Body of pancreas (tissue), 4 donors: ENCODE data around the gene UBXN10.

Experiments used
- POLR2A ChIP-seq, 3 donors: fragments of 450-650 bp; IDR thresholded peaks; one replicate each; pipeline ENCODE4 v1.6.1; 2016; ENCODE audit warnings: antibody characterized with exemption in 3 of 3, mild to moderate bottlenecking in 2 of 3
- TF ChIP-seq, protein P1 (sequence below), 7 experiments: fragments of 450-650 bp in 4 of 7; fragments of 200-600 bp in 3 of 7; sonication (generic) in 3 of 7; IDR thresholded peaks; one replicate each; pipeline ENCODE4 v1.5.1; 2016 to 2019; ENCODE audit warnings: antibody characterized with exemption in 7 of 7

DNA sequence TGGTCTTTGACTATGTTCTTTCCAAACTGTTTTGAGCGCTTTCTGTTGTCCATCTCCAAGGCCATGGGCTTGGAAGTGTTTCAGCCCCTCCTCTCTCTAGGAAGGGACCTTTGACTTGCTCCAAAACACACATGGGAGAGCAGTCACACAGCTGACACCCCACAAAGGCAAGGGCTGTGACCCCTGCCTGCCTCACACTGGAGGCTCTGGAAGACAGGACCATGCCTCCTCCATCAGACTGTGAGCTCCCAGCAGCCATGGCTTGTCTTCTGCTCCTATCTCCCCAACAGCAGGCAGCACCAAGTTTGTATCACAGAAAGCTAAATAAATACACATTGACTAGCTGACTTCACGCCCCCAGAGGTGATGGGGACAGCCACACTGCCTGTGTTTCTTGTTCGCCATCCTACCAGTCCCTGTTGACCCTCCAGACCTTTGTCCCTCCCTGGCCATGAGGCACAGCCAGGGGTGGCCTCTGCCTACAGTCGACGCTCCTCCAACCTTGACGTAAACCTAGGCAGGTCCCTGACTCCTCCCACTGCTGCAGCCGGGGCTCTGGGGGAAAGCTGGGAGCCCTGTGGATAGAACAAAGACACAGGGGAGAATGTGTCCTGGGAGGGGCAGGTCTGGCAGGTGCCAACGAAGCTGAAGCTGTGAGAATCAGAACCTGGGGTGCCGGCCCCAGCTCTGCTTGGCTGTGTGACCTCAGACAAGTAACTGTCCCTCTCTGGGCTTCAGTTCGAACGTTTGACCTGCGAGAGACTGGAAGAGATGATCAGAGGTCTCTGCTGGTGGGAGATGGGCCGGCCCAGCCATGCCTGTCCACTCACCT is 41.9 kb upstream of the UBXN10 start:
- TF ChIP-seq, protein P1, sequence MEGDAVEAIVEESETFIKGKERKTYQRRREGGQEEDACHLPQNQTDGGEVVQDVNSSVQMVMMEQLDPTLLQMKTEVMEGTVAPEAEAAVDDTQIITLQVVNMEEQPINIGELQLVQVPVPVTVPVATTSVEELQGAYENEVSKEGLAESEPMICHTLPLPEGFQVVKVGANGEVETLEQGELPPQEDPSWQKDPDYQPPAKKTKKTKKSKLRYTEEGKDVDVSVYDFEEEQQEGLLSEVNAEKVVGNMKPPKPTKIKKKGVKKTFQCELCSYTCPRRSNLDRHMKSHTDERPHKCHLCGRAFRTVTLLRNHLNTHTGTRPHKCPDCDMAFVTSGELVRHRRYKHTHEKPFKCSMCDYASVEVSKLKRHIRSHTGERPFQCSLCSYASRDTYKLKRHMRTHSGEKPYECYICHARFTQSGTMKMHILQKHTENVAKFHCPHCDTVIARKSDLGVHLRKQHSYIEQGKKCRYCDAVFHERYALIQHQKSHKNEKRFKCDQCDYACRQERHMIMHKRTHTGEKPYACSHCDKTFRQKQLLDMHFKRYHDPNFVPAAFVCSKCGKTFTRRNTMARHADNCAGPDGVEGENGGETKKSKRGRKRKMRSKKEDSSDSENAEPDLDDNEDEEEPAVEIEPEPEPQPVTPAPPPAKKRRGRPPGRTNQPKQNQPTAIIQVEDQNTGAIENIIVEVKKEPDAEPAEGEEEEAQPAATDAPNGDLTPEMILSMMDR (IDR thresholded peaks at IDR 0.05) = no peak
- TF ChIP-seq POLR2A (IDR thresholded peaks at IDR 0.05) = no peak
